Omental fat pad (tissue), 4 donors: ENCODE data around the gene REXO1. TPM values are rescaled to one million over a fixed set of nuclear protein-coding genes. Genes with fewer than 3 reads are reported as not detected.

Source experiments
- ATAC-seq: fragments of 150-250 bp; one replicate; pipeline ENCODE4 v1.9.1; 2016; ENCODE audit warnings: mild to moderate bottlenecking, moderate library complexity; ENCODE audit not compliant: low FRiP score
- DNase-seq: peaks from one replicate; pipeline ENCODE4 v3.0.0-alpha.2; 2019; ENCODE audit warnings: low spot score
- total RNA-seq, 4 donors: library from RNA; depleted of rRNA; stranded (reverse); fragments of >200 nt; gene quantifications; one replicate each; pipeline ENCODE4 v1.1.0, GENCODE V29; 2016
- TF ChIP-seq, protein P1 (sequence below), 3 donors: fragments of 450-650 bp; IDR thresholded peaks; one replicate each; pipeline ENCODE4 v1.5.1; 2016 to 2017; ENCODE audit warnings: antibody characterized with exemption in 3 of 3, mild to moderate bottlenecking in 3 of 3, moderate library complexity in 2 of 3

The REXO1 gene
- total RNA-seq, 4 donors from 2014 or later, result 17.0 to 31.3 (median 19.6) TPM

DNA sequence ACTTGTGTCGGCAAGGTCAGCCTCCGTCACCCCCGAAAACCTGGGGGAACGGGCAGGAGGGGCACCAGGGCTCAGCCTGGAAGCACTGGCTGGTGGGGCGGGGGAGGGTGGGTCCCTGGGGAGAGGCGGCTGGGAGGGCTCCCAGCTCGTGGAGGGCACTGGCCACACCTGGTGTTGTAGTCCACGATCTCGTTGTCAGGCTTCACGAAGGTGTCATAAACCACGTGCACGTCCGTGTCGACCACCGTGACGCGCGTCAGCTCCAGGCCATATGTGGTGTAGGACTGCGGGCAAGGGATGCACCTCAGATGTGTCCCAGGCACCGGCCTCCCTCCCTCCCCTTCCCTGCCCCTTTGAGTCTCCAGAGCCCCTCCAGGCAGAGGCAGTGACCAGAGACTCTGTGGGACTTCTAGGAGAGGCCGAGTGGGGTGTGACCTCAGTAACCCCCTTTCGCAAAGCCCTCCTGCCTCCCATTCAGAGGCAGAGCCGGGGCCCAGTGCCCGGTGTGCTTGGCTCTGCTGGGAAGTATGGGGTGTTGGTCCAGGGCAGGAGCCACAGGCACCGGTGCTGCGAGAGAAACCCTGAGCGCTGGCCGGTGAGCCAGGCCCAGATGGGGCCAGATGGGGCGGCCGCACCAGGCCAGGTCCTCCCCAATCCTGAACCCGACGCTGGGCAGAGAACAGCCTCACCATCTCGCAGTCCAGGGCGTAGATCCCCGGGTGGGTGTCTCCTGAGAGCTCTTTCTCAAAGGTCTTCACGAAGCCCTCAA is 31.6 kb downstream of the REXO1 start:
- TF ChIP-seq, protein P1, sequence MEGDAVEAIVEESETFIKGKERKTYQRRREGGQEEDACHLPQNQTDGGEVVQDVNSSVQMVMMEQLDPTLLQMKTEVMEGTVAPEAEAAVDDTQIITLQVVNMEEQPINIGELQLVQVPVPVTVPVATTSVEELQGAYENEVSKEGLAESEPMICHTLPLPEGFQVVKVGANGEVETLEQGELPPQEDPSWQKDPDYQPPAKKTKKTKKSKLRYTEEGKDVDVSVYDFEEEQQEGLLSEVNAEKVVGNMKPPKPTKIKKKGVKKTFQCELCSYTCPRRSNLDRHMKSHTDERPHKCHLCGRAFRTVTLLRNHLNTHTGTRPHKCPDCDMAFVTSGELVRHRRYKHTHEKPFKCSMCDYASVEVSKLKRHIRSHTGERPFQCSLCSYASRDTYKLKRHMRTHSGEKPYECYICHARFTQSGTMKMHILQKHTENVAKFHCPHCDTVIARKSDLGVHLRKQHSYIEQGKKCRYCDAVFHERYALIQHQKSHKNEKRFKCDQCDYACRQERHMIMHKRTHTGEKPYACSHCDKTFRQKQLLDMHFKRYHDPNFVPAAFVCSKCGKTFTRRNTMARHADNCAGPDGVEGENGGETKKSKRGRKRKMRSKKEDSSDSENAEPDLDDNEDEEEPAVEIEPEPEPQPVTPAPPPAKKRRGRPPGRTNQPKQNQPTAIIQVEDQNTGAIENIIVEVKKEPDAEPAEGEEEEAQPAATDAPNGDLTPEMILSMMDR (IDR thresholded peaks at IDR 0.05), result no peak
- no peak for ATAC-seq
- no peak for DNase-seq

DNA sequence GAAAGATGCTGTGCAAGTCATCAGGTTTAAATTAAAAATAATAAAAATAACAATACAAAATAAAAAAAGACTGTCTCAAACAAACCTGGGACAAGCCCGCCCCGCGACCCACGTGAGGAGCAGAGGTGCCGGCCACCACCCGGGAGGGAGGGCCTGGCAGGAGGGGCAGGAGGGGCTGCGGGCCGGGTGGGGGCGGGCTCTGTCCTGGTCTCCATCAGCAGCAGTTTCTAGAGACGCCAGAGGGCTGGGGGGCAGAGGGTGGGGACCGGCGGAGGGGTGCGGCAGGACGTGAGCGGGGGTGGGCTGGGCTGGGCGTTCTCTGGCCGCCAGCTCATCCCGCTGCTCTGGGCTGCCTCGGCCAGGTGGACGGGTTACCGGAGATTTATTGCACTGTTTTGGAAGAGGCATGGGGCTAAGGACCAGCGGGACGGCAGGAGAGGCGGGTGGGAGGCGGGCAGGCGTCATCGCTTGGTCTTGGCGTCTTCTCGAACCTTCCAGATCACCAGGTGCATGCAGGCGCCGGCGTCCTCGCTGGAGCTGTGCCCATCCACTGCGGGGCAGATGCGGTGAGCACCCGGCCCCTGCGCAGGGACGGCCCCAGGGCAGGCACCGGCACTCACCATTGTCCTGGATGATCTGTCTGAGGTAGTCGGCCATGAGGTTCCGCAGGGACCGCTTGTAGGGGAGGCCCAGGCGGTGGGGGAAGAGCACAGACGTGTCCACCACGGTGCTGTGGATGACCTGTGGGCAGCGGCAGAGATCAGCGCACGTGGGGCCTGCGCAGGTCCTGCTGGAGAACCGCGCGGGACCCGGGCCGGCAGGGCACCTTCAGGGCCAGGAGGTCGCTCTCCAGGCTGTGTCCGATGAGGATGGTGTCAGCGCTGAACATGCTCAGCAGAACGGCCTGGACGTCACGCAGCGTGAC is 32.4 kb downstream of the REXO1 start:
- DNase-seq, result no peak
- TF ChIP-seq, protein P1 (IDR thresholded peaks at IDR 0.05), result no peak
- no peak for ATAC-seq

DNA sequence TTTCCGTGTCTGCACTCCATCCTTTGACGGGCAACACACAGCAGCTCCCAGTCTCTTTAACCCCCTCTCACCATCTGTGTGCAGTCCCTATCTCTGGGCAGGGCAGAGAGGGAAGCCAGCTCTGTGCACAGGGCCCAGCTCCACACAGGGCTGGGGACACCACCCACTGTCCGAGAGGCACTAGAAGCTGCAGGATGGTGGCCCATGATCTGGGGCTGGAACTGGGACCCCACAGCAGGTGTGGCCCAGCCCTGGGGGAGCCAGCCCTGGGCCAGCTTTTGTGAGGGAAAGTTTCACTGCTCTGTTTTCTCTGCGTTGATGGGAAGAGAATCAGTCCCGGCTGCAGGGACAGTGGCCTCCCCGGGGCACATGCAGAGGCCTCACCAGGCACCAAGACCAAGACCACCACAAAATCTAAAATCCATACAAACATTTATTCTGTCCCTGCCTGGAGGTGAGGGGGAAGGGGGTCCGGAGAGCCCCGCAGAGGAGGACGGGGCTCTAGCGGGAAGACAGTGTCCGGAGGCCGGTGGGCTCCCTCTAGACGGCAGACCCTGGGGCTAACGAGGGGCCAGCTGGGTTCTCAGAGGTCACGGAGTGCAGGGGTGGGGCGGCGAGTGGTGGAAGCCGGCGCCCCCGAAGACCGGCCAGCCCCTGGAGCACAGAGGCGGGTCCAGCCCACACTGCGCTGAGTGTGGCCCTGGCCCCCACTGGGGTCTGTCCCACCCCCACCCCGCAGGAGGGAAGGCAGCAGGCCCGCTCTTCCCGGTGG is 33.3 kb downstream of the REXO1 start:
- DNase-seq, result no peak
- ATAC-seq, result no peak
- TF ChIP-seq, protein P1 (IDR thresholded peaks at IDR 0.05), result no peak

DNA sequence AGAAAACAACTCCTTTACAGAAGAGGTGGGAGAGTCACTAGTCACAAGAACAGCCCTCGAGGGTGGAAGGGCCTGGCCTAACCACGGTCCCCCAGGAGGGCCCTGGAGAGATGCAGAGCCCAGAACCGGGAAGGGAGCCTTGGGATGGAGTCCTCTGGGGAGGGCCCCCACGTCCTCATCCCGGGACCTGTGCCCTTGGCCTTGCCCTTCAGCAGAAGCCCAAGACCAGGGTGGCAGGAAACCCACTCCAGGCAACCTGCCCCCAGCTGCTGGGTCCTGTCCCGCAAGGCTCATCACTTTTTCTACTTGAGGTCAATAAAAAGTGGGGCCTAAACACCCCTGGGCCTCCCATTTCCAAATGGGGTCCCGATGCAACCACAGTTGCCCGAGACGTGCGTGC is 33.9 kb downstream of the REXO1 start:
- ATAC-seq, result no peak
- no peak for DNase-seq

DNA sequence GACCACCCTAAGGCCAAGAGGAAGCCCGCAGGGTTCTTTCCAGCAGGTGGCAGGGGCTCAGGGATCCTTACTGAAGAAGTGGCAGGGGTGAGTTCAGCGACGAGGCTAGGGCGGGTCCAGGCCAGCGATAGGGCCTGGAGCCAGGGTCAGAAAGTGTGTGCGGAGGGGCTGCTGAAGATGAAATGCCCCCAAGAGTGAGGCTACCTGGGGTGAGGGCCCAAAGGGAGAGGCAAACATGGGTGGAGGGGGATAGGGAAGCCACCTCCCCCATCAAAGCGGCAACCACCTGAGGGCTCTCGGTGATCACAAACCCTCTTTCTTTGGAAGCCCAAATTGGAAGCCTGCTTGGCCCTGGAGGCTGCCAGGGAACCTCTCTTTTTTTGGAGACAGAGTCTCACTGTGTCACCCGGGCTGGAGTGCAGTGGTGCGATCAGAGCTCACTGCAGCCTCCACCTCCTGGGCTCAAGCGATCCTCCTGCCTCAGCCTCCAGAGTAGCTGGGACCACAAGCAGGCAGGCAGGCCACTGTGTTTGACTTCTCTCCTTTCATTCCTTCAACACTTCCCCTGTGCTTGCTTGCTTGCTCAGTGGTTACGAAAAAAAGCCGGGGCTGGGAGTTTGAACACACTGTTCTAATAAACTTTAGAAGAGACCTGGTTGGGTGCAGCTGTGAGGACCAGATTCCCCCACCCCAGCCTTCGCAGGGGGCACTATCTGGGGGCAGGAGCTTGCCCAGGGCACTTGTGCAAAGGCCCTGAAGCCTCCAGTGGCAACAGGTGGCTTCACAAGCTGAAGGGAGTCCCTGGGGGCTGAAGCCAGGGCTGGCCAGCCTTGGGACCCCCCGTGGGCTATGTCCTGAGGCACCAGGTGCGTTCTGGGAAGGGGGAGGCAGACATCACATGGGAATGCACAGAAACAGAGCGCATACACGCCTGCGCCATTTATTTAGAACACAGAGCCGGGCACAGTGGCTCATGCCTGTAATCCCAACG is 34.8 kb downstream of the REXO1 start:
- DNase-seq (no peak), ATAC-seq (no peak)
- TF ChIP-seq, protein P1 (IDR thresholded peaks at IDR 0.05), result no peak

More for the DNA sequence above, 33.9 kb downstream of the REXO1 start:
- TF ChIP-seq, protein P1 (IDR thresholded peaks at IDR 0.05), result no peak
